ENCODE measurements around the gene C11orf24. TPM values are rescaled to one million over a fixed set of nuclear protein-coding genes. Genes with fewer than 3 reads are reported as not detected.

Gene C11orf24
- total and polyA plus RNA-seq, 10 of the 15 experiments (the other 5 are each of a cell fraction or from before 2014, with no cell fraction given), result 4.3 to 104 (median 41.4) TPM

- peaks cover 20% of the 10 kb centered on the region for H3K4me1 ChIP-seq (ENCODE audit: control insufficient read depth, insufficient read depth, low read length)
- H3K36me3 ChIP-seq (ENCODE audit: control insufficient read depth in 2 of 2, insufficient read depth in 2 of 2, low read length in 1 of 2), result no peaks in the 10 kb centered on the region
- H3K9ac ChIP-seq (ENCODE audit: control insufficient read depth, insufficient read depth, low read length), result peak overlapping the region; percentile 94
- WGBS (ENCODE audit: insufficient coverage, insufficient replicate concordance, low lambda C conversion rate, missing lambda C conversion rate), result 19% methylated on average over 19 of the region's 21 CpGs
- ChIA-PET CTCF (interaction anchor here (0.6 to 6.0 kb wide), 5 partner anchors 9 to 69 kb away, joined by 3 to 69 read pairs (median 6); no protein-coding TSS in a partner anchor), POLR2A (interaction anchor here (0.7 to 5.3 kb wide), 11 partner anchors 11 to 627 kb away, joined by 3 to 28 read pairs (median 5); no protein-coding TSS in a partner anchor), SMC1A (ENCODE audit: uncharacterized antibody, unreplicated experiment) (interaction anchor here (0.6 to 9.9 kb wide), 6 partner anchors 9 to 219 kb away, joined by 3 to 102 read pairs (median 6); no protein-coding TSS in a partner anchor), RAD21 (ENCODE audit: unreplicated experiment) (interaction anchor here (0.6 to 4.0 kb wide), 7 partner anchors 10 to 956 kb away, joined by 3 to 39 read pairs (median 3); no protein-coding TSS in a partner anchor)
- peak overlapping the region; percentile 97 for H3K4me2 ChIP-seq (ENCODE audit: control insufficient read depth, insufficient read depth)
- in situ Hi-C loops (cut with MboI), result no loop called here
- no peak overlapping the region for H2AFZ ChIP-seq (ENCODE audit: control insufficient read depth, low read depth, low read length)
- H3K9me3 ChIP-seq (replicated peaks; ENCODE audit: control insufficient read depth, insufficient read depth, low read length), result peaks cover 1% of the 10 kb centered on the region; the same call in 1 of the 3 replicates
- no peak for DNase-seq (ENCODE audit: low read depth, low spot score)
- BruUV-seq (replicated peaks), result no TSS peak
- no peaks in the 10 kb centered on the region for H3K27me3 ChIP-seq (replicated peaks in 1 of 2; ENCODE audit: control insufficient read depth in 2 of 2, insufficient read depth in 2 of 2, low read length in 1 of 2)
- H3K79me2 ChIP-seq (ENCODE audit: control insufficient read depth, insufficient read depth, low read length), result peaks cover 44% of the 10 kb centered on the region
- peak overlapping the region; percentile 95 for H3K27ac ChIP-seq (ENCODE audit: control insufficient read depth, insufficient read depth)
- no peak for ATAC-seq
- peak overlapping the region; percentile 97 for H3K4me3 ChIP-seq
- H4K20me1 ChIP-seq (ENCODE audit: control insufficient read depth, insufficient read depth), result no peaks in the 10 kb centered on the region
- intact Hi-C loops (cut with micrococcal nuclease; ENCODE audit: unreplicated experiment), result no loop called here
- FAIRE-seq, result no peak
- TF ChIP-seq BCLAF1 (IDR thresholded peaks at IDR 0.05) (peak; percentile 4; the same call in 1 of the 2 replicates), IKZF2 (IDR thresholded peaks at IDR 0.05) (peak; percentile 10 to 62; a peak in 1 of 4 replicates), KLF5 (IDR thresholded peaks at IDR 0.05; ENCODE audit: partially characterized antibody) (no peak), IKZF1 (conservative IDR thresholded peaks at IDR 0.05) (peak; percentile 52)
Measured at GRCh38 chr11:68273026-68273738, 1.4 kb upstream of the C11orf24 start.
